ENCODE results near the gene CNPY1.

CNPY1 gene

DNA sequence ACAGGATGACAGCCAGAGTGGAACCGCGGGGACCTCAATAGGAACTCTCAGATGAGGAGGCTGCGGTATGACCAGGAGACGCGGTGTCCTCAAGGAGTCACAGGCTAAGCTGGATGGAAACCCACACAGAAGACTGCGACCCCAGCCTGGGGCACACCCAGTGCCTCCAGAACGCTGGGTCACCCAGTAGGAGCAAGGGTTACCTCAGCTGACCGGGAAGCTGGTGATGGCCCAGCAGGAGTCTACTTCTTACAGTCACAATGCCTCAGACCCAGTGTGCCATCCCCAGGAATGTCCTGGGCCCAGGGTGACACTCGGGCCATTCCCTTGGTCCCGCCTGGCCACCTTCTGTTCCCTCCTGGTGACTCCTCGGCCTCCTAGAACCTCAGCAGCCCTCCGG is 29.9 kb downstream of the CNPY1 start:
- in situ Hi-C loops (cut with HindIII; ENCODE audit: low sequenced_read_pairs) = no loop called here

GRCh38 chr7:155515318-155515717 is 31.0 kb downstream of the CNPY1 start:
- in situ Hi-C loops (cut with HindIII; ENCODE audit: low sequenced_read_pairs) = no loop called here

- in situ Hi-C loops (cut with HindIII; ENCODE audit: low sequenced_read_pairs) = no loop called here
Measured at GRCh38 chr7:155514296-155514695, 32.1 kb downstream of the CNPY1 start.

DNA sequence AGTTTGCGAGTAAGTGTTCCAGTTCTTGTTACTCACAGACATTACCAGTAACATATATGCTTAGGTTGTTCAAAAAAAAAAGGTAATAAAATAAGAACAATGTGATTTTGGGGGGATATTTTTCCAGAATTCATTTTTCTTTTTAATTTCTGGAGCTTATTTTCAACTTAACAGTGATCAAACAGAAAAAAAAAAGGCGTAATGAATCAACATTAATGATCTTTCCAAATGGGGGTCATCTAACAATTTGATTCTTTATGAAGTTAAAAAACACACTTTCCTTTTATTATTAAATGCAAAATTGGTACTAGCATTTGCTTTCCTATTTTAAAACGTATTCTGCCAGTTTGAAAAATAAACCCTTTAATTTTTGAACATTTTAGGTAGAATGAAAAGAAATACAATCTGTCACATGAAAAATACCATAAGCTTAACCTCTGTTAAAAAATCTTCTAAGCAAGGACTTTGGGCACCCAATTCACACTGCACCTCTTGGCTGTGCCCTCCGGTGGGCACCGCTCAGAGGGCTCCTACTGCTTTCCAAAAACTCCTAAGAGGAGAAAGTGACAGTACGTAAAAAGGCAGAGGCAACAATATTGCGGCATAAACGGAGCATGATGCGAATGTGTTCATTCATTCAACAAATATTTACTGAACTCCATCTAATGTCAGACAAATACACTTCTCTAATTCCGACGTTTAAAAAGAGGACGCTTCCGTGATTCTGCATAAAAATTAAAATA is 32.6 kb downstream of the CNPY1 start:
- in situ Hi-C loops (cut with HindIII; ENCODE audit: low sequenced_read_pairs) = no loop called here

GRCh38 chr7:155512246-155512887 is 34.0 kb downstream of the CNPY1 start:
- in situ Hi-C loops (cut with HindIII; ENCODE audit: low sequenced_read_pairs) = no loop called here

DNA sequence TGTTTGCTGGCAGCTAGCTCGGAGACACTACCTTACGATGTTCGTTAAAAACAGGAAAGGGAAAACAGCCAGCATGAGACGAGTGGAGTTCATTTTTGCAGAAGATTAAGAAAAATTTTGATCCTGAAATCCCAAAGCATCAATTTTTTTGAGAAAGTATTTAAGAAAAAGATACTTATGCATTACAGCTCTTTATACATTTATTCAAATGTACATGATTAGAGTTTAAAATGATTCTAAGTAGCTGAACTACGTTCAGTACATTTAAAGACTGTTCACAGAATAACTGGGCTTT is 34.7 kb downstream of the CNPY1 start:
- in situ Hi-C loops (cut with HindIII; ENCODE audit: low sequenced_read_pairs) = no loop called here

DNA sequence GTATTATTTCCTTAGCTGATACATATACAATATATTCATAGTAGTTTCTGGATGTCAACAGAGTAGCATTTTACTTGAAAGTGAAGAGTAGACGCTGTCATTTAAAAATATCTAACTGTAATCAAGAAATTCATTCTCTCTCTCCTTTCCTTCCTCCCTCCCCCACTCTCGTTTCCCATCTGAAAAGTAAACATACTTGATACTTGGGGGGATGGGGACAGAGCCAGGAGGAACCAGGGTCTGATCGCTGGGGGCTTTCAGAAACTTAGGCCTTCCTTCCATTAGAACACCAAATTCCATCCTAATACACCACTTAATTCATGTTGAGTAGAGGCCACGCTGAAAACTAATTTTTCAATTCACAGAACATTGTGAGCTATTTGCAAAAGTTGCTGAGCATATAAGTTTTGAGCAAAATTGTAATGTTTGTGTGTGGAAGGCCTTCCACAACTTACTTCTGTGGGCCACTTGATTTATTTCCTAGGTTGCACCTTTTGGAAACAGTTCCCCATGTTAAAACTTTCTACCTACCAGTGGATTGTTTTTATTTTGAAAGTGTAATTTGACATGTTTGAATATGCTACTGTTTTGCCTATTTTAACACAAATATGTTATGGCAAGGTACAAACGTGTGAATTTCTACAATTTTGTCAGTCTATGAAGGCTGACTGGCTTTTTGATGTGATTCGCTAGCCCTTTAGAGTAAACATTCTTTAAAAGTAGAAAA is 35.2 kb downstream of the CNPY1 start:
- in situ Hi-C loops (cut with HindIII; ENCODE audit: low sequenced_read_pairs) = no loop called here

GRCh38 chr7:155509725-155510551 is 36.4 kb downstream of the CNPY1 start:
- in situ Hi-C loops (cut with HindIII; ENCODE audit: low sequenced_read_pairs) = no loop called here

GRCh38 chr7:155509359-155509724 is 37.0 kb downstream of the CNPY1 start:
- in situ Hi-C loops (cut with HindIII; ENCODE audit: low sequenced_read_pairs) = no loop called here

- in situ Hi-C loops (cut with HindIII; ENCODE audit: low sequenced_read_pairs) = no loop called here
Measured at GRCh38 chr7:155508376-155509358, 37.7 kb downstream of the CNPY1 start.

GRCh38 chr7:155507576-155507975 is 38.8 kb downstream of the CNPY1 start:
- in situ Hi-C loops (cut with HindIII; ENCODE audit: low sequenced_read_pairs) = no loop called here

DNA sequence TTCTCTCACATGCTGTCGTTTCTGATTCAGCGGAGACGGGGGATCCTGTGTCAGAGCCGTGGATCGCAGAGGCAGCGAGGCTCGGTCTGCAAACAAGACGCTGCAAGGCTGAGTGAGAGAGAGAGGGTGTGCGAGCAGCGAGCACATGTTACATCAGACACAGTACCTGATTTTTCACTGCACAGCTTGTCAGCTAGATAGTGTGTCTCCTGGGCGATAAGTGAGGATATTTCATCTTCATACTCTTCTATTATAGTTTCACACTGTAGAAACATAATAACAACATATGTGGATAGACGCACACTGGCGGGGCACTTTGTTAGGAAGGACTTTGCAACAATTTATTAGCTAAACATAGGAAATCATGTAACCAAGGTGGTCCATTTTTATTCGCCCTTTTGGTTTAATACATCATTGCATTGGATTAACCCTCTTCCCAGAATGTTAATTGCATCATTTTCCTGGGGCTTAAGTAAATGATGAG is 39.5 kb downstream of the CNPY1 start:
- in situ Hi-C loops (cut with HindIII; ENCODE audit: low sequenced_read_pairs) = no loop called here

DNA sequence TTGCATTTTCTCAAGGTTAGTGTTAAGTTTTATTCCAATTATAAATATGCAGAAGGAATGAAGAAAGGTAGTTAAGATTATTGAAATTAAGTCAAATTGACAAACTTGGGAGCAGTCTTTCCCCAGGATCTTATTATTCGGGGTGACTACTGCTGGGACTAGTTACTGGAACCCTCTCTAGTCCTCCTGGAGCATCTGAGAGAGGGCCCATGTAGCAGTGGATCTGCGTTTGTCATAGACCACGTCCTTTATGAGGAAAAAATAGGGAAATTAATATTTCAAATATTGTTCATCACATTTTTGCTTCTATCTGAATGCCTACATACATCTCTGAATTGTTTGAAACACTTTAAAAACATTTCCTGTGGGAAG is 41.0 kb downstream of the CNPY1 start:
- in situ Hi-C loops (cut with HindIII; ENCODE audit: low sequenced_read_pairs) = no loop called here

DNA sequence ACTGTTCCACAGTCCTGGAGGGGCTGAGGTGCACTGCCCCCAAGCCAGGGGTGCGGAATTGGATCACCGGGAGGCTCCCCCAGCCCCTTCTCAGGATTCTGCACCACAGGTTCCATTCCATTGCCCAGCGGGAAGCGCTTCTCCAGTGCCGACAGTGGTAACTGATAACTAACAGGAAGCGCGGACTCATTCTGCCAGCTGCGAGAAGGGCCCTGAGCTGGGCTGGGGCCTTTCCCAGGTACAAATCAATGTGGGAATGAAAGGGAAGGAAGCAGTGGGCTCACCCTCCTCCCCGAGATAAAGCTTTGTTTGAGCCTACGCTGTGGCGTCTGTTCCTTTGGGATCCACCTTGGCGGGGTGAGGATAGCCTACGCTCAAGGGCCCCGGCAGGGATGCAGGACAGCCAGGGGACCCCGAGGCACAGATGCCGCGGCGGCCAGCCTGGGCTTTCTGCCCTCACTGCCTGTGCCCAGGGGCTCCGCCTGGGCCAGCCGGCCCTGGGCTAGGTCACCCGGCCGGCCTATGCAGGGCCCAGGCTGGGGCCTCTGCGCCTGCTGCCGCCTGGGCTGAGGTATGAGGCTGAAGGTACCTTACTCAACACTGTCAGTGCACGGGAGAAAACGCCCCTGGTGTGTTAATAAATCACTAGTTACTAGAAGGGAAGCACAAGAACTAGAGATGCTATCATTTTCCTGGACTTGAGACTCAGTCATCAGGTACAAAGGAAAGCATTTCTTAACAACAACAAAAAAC is 49.0 kb downstream of the CNPY1 start:
- in situ Hi-C loops (cut with HindIII; ENCODE audit: low sequenced_read_pairs) = no loop called here

DNA sequence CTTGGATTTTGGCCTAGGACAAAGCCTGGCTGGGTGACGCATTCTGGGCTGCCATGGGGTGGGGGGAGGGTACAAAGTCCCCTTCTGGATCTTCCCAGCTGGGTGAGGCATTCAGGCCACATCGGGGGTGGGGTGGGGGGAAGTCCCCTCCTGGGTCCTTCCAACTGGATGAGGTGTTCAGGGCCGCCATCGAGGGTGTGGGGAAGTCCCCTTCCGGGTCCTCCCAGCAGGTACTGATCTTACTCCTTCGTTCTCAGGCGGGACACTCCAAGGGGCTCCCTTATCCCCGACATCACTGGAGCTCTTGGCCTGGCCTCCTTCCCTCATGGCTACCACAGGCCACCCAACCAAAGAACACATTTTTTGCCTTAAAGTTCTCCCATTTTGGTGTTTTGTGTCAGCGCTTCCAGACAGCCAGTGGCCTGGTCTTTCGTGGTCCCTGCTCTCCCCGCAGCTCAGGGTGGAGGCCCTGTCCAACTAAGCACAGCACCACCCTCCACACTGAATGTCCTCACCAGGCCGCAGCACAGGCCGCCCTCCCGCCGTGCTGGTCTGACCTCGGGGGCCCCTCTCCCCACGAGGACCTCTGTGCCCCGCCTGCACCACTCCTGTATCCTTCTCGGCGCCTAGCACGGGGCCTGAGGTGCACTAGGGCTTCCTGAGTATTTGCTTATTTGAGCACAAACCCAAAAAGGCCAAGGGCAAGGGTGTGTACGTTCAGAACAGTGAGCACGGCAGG is 49.9 kb downstream of the CNPY1 start:
- in situ Hi-C loops (cut with HindIII; ENCODE audit: low sequenced_read_pairs) = no loop called here

DNA sequence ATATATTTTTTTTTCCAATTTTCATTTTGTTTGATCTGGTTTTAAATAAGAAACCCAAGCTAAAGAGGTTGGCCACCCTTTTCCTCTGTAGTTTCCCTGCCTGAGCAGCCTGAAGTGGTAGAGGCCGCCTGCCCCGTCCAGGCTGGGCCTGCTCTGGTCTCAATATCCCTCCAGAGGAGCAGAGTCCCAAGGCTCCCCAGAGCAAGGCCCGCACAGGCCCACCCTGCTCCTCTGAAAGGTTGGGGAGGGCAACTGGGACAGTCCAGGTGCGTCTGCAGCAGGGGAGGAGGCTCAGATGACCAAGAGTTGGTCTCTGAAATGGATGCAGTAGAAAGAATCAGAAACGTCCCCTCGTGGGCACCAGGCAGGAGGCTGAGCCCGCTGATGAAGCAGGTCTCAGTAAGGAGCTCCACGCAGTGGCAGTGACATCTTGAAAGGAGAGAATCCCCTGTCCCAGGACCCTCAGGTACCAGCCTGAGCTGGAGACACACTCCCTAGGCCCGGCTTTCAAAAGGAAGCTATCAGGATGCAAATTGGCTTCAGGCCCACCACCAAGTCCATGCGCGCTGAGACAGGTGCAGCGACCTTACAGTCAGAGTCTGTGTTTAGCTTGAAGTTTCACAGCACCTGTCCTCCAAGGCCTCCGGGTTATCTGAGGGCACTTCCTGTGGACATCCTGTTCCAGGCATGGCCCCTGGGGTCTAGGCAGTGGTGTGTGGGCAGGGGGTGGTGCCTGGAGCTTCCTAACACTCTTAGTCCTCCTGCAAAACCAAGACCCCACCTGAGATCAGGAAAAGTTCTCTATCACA is 50.7 kb downstream of the CNPY1 start:
- in situ Hi-C loops (cut with HindIII; ENCODE audit: low sequenced_read_pairs) = no loop called here

DNA sequence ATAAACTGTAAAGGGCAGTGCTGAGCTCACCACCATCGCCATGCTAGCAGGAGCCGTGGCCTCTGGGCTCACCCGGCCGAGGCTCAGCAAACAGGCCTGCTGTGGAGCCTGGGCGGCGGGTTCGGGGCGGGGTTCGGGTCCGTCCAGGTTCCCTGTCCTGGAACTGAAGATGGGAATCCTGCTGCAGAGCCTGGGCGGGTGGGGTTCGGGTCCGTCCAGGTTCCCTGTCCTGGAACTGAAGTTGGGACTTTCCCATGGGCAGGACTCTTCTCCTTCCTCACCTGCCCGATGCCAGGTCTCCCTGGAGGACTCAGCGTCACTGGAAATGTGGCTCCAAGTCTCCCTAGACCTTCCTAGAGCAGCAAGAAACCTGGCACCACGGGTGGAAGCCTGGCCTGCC is 51.8 kb downstream of the CNPY1 start:
- in situ Hi-C loops (cut with HindIII; ENCODE audit: low sequenced_read_pairs) = no loop called here

All from endothelial cell of hepatic sinusoid (primary cell).